Ramos (cell line): ENCODE measurements around the gene LSR.

ENCODE experiments used
- in situ Hi-C: fragments of 300-500 bp; cut with MboI; formaldehyde crosslinking; loops from one replicate; pipeline ENCODE4 v1.14.3; 2022; ENCODE audit warnings: low sequenced_read_pairs; ENCODE audit not compliant: unreplicated experiment

LSR gene

GRCh38 chr19:35296644-35297514 is 48.1 kb downstream of the LSR start:
- in situ Hi-C loops, result no loop called here

GRCh38 chr19:35297515-35297848 is 48.7 kb downstream of the LSR start:
- in situ Hi-C loops, result no loop called here

GRCh38 chr19:35297922-35298321 is 49.1 kb downstream of the LSR start:
- in situ Hi-C loops, result no loop called here

- in situ Hi-C loops, result no loop called here
Measured at GRCh38 chr19:35298561-35298972, 49.8 kb downstream of the LSR start.

- in situ Hi-C loops, result no loop called here
Measured at GRCh38 chr19:35299523-35300338, 50.9 kb downstream of the LSR start.

GRCh38 chr19:35300339-35300649 is 51.5 kb downstream of the LSR start:
- in situ Hi-C loops, result no loop called here

GRCh38 chr19:35301961-35302360 is 53.2 kb downstream of the LSR start:
- in situ Hi-C loops, result no loop called here

- in situ Hi-C loops, result no loop called here
Measured at GRCh38 chr19:35302446-35302845, 53.6 kb downstream of the LSR start.

GRCh38 chr19:35303357-35303915 is 54.6 kb downstream of the LSR start:
- in situ Hi-C loops, result no loop called here

- in situ Hi-C loops, result no loop called here
Measured at GRCh38 chr19:35304036-35304435, 55.2 kb downstream of the LSR start.

GRCh38 chr19:35305181-35305580 is 56.4 kb downstream of the LSR start:
- in situ Hi-C loops, result no loop called here

GRCh38 chr19:35306473-35307246 is 57.9 kb downstream of the LSR start:
- in situ Hi-C loops, result no loop called here

- in situ Hi-C loops, result no loop called here
Measured at GRCh38 chr19:35307931-35308330, 59.1 kb downstream of the LSR start.

- in situ Hi-C loops, result no loop called here
Measured at GRCh38 chr19:35308910-35309309, 60.1 kb downstream of the LSR start.

GRCh38 chr19:35309481-35310279 is 60.9 kb downstream of the LSR start:
- in situ Hi-C loops, result no loop called here

- in situ Hi-C loops, result no loop called here
Measured at GRCh38 chr19:35310331-35310730, 61.5 kb downstream of the LSR start.

- in situ Hi-C loops, result no loop called here
Measured at GRCh38 chr19:35310811-35311465, 62.1 kb downstream of the LSR start.

- in situ Hi-C loops, result no loop called here
Measured at GRCh38 chr19:35311901-35312665, 63.3 kb downstream of the LSR start.

- in situ Hi-C loops, result no loop called here
Measured at GRCh38 chr19:35313587-35313986, 64.8 kb downstream of the LSR start.
